ENCODE results near the gene CCDC80. TPM values are rescaled to one million over a fixed set of nuclear protein-coding genes. Genes with fewer than 3 reads are reported as not detected.

Gene CCDC80
- total RNA-seq, 1 donor from 2014 or later, result 4.9 TPM

- H3K36me3 ChIP-seq (ENCODE audit: control insufficient read depth, insufficient read depth, low read length), result no peaks in the 10 kb centered on the region
- H3K4me3 ChIP-seq (ENCODE audit: low read depth, low read length), result no peak overlapping the region
- no peak for DNase-seq (ENCODE audit: low read depth)
- TF ChIP-seq CTCF (IDR thresholded peaks at IDR 0.05; ENCODE audit: insufficient read depth, low read length, poor library complexity, severe bottlenecking), result no peak
- no peaks in the 10 kb centered on the region for H3K27me3 ChIP-seq (ENCODE audit: control insufficient read depth, insufficient read depth, low read length)
These were observed 13.5 kb upstream of the CCDC80 start for GRCh38 chr3:112654492-112654891.

- no peaks in the 10 kb centered on the region for H3K27me3 ChIP-seq (ENCODE audit: control insufficient read depth, insufficient read depth, low read length)
- TF ChIP-seq CTCF (IDR thresholded peaks at IDR 0.05; ENCODE audit: insufficient read depth, low read length, poor library complexity, severe bottlenecking), result no peak
- DNase-seq (ENCODE audit: low read depth), result no peak
- H3K36me3 ChIP-seq (ENCODE audit: control insufficient read depth, insufficient read depth, low read length), result no peaks in the 10 kb centered on the region
- no peak overlapping the region for H3K4me3 ChIP-seq (ENCODE audit: low read depth, low read length)
These were observed 12.9 kb upstream of the CCDC80 start for GRCh38 chr3:112653881-112654300.

- DNase-seq (ENCODE audit: low read depth), result no peak
- TF ChIP-seq CTCF (IDR thresholded peaks at IDR 0.05; ENCODE audit: insufficient read depth, low read length, poor library complexity, severe bottlenecking), result no peak
- no peak overlapping the region for H3K4me3 ChIP-seq (ENCODE audit: low read depth, low read length)
- no peaks in the 10 kb centered on the region for H3K36me3 ChIP-seq (ENCODE audit: control insufficient read depth, insufficient read depth, low read length)
- no peaks in the 10 kb centered on the region for H3K27me3 ChIP-seq (ENCODE audit: control insufficient read depth, insufficient read depth, low read length)
These were observed 12.4 kb upstream of the CCDC80 start for GRCh38 chr3:112653209-112653871.

- Histone ChIP-seq H3K4me3 (ENCODE audit: low read depth, low read length) (no peak overlapping the region), H3K27me3 (ENCODE audit: control insufficient read depth, insufficient read depth, low read length) (no peaks in the 10 kb centered on the region), H3K36me3 (ENCODE audit: control insufficient read depth, insufficient read depth, low read length) (no peaks in the 10 kb centered on the region)
- TF ChIP-seq CTCF (IDR thresholded peaks at IDR 0.05; ENCODE audit: insufficient read depth, low read length, poor library complexity, severe bottlenecking), result no peak
- no peak for DNase-seq (ENCODE audit: low read depth)
These were observed 10.6 kb upstream of the CCDC80 start for GRCh38 chr3:112651516-112651915.

- Histone ChIP-seq H3K36me3 (ENCODE audit: control insufficient read depth, insufficient read depth, low read length) (no peaks in the 10 kb centered on the region), H3K27me3 (ENCODE audit: control insufficient read depth, insufficient read depth, low read length) (no peaks in the 10 kb centered on the region), H3K4me3 (ENCODE audit: low read depth, low read length) (no peak overlapping the region)
- TF ChIP-seq CTCF (IDR thresholded peaks at IDR 0.05; ENCODE audit: insufficient read depth, low read length, poor library complexity, severe bottlenecking), result no peak
- DNase-seq (ENCODE audit: low read depth), result no peak
These were observed 10.1 kb upstream of the CCDC80 start for GRCh38 chr3:112651071-112651470.

GRCh38 chr3:112650482-112650881, 9.5 kb upstream of the CCDC80 start:
- no peaks in the 10 kb centered on the region for H3K27me3 ChIP-seq (ENCODE audit: control insufficient read depth, insufficient read depth, low read length)
- H3K36me3 ChIP-seq (ENCODE audit: control insufficient read depth, insufficient read depth, low read length), result no peaks in the 10 kb centered on the region
- no peak for DNase-seq (ENCODE audit: low read depth)
- no peak for TF ChIP-seq CTCF (IDR thresholded peaks at IDR 0.05; ENCODE audit: insufficient read depth, low read length, poor library complexity, severe bottlenecking)
- no peak overlapping the region for H3K4me3 ChIP-seq (ENCODE audit: low read depth, low read length)
